HPDE6-E6E7 (cell line): Measurements from ENCODE around the gene SEC16A.

Experiments
- DNase-seq: peaks from one replicate; pipeline ENCODE4 v3.0.0; 2011; ENCODE audit warnings: missing footprints; ENCODE audit errors: extremely low spot score

SEC16A gene

DNA sequence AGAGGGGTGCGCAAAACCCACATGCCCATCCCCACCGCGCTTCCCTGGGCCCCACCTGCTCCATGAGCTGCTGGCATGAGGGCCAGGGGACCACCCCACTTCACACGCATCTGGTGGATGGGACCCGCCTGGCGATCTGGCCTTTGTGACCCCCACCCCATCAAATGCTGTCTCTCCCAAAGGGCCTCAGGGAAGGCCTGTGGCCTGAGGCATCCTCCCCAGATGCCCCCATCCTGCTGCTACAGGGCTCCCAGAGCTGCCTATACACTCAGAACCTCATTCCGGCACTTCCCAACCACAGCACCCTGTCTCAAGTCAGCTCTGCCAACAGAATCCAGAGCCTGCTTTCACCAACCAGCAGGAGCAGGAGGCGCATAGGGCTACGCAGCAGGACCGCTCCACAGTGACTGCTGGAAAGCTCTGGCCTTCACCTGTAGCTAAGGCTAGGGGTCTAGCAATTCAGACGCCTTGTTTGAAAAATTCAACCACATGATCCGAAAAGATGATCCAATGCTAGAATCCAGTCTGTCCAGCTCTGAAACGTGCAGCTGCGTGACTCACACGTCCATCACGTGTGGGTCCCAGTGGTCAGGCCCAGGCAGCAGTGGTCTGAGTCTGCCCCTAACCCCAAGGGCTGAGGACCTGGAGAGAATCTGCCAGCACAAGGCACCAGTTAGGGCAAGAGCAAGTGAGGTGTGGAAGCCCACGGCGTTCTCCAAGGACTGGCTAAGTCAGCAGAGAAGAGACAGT lies 81.5 kb downstream of the SEC16A start:
- peak; percentile 13 for DNase-seq

DNA sequence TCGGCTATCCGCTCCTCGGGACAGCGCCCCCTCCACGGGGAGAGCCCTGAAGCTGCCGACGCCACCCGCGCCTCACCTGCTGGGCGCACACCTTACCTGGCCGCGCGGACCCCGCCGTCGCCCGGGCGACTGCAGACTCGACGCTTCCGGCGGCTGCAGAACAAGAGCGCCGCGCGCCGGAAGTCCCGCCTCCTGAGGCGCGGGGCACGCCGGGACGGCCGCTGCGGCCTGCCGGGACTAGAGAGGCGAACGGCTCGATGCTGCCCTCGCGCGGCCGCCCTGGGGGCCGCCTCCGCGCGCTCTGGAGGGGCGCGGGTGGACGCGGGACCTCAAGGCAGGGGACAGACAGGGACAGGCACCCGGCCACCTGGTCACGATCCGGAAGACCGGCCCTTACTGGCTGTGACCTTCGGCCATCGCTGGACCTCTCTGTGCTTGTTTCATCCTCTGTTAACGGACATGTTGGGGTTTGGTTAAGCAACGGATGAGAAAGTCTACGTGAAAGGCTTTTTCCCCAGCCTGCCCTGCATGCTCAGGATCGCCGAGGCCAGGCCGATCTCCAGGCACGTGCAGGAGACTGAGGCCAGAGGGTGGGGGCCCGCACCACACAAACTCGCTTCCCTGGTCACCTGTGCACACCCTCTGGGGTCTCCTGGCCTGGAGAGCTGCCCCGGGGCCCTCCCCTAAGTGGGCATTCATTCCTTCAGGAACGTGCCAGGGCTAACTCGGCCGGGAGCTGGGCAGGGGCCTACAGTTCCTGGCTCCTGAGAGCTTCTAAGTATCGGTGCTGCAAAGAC lies 82.6 kb downstream of the SEC16A start, which contains the start of gene SNAPC4:
Gene SNAPC4, minus strand, starts transcription at position 133 of the 797 bp plus-strand sequence. CDS start 1,742 bp downstream, outside the sequence.
- peak; percentile 89 for DNase-seq

DNA sequence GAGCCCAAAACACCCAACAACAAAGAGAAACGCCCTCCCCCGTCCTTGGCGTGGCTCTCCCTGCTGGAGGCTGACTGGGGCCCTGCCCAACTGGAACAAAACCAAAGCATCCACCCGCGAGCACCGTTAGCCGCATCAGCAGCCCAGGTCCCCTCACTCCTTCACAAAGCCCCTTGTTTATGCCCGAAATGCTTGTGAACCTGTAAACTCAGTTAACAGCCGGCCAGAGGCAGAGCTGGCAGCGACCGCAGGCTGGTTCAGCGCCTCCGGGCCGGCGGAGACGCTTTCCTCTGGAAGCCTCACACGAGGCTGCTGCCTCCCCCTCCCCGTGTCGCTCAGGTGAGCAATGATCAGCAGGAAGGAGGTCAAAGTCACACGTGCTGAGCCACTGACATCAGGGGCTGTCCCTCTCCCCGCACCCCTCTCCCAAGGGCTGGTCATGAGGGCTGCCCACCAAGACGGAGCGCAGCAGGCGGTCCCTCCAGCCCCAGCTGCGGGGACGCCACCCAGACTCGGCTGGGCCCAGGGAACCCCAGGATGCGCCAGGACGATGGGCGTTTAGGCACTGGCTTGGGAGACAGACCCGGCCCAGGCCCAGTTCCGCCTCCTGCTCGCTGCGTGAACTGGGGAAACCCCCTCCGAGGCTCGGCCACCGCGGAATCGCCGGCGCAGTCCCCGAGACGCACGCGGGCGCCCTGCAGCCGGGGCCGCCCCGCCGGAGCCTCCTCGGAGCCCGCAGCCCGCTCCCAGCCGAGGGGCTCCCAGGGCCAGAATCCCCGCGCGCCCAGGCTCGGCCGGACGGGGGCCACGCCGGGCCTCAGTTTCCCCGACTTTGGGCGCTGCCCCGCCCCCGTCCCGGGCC lies 83.4 kb downstream of the SEC16A start:
- peak; percentile 29 for DNase-seq

DNA sequence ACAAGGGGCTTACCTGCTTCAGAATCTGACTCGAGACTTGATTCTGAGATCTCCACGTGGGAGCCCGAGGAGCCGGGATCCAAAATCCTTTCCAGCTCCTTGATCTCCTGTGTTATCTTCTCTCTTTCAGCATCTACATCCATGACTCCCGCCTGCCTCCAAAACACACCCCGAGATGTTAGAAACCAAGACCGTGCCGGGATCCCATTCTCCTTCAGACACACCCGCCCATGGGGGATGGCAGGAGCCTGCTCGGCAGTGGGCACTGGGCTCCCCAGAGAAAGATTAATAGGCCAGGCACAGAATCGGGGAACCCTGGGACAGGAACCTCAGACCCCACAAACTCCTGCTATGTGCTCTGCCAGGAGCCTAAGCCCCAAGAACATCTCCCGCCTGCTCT lies 84.6 kb downstream of the SEC16A start:
- DNase-seq = no peak

DNA sequence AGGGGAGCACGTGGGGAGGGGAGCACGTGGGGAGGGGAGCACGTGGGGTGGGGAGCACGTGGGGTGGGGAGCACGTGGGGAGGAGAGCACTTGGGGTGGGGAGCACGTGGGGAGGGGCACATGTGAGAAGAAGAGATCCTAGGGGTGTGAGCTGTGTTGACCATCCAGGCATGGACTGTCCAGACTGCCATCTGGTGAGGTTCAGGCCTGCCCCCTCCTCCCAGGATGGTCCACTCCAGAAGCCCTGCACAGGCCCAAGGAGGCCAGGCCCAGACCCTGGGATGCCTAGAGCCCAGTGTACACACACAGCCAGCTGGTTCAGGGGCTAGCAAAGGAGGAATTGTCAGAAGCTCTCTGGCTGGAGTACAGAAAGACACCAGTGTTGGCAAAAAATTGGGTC lies 85.2 kb downstream of the SEC16A start:
- no peak for DNase-seq

DNA sequence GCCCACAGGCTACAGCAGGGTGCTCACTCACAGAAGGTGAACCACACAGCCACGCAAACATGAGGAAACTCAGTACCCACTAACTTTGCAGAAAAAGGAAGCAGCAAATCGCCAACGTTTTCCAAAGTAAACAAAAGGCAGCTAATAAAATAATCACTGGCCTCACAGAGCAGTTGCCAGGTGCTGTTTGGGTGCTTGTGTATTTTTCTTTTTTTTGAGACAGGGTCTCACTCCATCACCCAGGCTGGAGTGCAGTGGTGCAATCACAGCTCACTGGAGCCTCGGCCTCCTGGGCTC lies 86.7 kb downstream of the SEC16A start:
- DNase-seq = no peak

DNA sequence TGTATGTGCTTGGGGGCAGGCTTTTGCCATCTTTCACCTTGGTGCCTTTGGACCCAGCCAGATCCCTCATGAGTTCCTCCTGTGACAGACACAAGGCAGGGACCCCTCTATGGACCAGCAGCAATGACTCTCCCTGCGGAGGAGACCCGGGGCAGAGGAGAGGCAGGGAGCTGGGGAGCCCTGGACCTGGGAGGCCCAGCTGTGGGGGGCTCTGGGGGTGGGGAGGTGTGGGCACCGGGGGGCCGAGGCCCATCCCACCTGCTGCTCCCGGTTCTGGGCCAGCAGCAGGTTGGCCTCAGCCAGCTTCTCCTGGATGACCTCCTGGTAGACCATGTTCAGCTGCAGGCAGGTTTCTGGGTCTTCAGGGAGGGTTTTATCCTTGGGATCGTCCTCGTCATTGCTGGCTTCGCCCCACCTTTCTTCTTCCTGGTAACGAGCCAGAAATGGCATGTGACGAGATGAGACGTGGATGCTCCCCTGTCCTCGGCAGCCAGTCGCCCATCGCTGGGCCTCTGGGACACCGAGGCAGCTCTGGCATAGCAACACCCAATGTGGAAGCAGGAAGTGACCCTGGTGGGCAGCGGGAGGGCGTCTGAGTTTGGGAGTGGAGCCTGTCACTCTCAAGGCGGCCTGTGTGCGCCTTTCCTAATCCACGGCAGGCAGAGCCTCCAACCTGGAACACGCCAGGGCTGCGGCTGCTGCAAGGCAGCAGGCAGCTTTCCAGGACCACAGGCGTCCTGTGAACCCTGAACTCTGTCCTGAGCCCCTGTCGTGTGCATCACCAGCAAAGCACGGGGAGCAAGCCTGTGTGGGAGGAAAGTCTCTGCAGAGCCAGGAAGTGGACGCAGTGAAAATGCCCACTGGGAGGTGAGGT lies 87.3 kb downstream of the SEC16A start:
- no peak for DNase-seq

DNA sequence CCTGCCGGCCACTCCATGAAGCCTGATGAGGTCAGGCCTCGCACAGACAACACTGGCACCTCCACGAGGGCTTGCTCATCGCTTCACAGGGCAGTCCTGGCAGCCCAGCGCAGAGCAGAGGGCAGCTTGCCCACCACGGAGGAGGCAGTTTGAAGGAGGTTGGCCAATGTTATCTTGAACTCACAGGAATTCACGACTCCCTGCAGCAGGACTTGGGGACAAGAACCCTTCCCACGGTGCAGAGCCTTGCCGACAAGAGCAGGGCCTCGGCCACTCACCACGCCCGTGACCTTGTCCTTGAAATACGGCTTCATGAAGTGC lies 87.9 kb downstream of the SEC16A start:
- no peak for DNase-seq

DNA sequence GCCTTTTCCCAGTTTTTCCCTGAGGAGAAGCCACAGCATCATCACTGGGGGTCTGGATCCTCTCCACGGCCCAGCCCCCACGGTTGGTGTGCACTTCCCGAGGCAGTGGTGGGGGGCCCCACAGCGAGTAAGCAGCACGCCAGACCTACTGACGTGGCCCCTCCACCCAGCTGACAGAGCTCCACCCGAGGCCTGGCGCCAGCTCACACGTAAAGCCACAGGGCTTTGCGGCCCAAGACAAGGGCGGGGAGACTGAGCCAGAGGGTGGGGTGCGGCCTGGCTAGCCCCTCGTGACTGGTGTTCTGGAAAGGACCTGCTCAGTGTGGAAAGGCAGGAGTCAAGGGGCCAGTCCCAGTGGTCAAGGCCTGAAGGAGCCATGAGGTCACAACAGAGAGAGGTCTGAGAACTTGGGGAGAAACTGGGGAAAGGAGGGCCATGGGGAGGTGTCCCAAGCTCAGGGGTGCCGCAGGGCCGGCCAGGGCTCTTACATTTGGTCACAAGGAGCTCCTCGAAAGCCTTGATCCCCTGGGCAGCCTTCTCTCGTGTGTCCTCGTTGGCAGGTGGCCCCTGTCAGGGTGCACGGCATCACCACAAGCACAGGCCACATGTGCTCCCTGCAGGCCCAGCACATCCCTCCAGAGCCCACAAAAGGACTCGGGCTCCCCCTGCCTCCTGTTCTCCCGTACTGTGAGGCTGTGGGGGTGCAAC lies 88.4 kb downstream of the SEC16A start:
- DNase-seq = no peak

DNA sequence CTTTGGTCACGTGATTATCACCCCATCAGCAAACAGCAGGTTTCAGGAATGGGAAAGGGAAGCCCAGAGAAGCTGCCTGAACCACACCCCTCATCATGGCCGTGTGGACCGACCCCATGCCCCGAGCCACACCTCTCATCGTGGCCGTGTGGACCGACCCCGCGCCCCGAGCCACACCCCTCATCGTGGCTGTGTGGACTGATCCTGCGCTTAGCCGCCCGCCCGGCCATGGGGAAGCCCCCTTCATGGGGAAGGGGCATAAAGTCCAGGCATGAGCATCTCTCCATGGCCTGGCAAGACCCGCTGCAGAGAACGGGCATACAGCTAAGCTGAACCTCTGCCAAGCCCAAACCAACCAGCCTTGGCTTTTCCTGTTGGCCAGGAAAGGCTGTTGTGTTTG lies 89.3 kb downstream of the SEC16A start:
- DNase-seq = no peak

DNA sequence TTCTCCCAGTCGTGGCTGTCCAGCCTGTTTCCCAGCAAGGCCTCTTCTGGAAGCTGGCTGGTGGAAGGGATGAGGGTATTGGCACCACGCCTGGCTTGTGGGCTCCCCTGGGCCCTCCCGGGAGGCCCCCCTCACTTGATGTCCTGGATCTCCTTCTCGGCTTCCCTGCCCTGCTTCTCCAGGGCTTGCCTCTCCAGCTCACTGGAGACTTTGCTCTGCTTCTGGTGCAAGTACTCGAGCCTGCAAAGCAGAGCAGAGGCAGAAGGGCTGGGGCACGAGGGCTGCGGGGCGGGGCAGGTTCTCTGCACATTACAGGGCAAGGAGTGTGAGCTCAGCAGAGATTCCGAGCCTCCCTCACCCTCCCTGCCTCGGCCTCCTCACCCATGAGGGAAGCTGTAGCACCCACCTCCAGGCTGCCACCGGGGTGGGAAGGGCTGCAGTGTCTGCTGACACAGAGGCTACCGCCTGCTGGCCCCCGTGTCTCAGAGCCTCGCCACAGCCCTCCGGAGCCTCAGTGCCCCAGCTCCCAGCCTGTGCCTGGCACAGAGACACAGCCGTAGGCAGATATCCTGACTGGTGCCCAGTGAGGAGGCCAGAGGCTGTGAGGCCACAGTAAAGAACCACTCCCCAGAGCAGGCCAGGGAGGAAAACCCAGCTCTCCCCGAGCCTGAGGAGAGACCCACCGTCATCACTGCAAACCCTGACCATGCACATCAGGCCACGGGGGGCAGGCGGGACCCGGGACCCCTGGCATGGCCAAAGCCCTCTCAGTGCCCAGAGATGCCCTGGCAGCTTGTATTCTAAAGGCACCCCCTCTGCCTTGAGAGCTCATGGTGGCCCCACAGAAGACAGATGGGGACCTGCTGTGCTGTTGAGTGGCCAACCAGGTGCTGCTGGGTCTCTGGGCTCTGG lies 90.0 kb downstream of the SEC16A start:
- no peak for DNase-seq

DNA sequence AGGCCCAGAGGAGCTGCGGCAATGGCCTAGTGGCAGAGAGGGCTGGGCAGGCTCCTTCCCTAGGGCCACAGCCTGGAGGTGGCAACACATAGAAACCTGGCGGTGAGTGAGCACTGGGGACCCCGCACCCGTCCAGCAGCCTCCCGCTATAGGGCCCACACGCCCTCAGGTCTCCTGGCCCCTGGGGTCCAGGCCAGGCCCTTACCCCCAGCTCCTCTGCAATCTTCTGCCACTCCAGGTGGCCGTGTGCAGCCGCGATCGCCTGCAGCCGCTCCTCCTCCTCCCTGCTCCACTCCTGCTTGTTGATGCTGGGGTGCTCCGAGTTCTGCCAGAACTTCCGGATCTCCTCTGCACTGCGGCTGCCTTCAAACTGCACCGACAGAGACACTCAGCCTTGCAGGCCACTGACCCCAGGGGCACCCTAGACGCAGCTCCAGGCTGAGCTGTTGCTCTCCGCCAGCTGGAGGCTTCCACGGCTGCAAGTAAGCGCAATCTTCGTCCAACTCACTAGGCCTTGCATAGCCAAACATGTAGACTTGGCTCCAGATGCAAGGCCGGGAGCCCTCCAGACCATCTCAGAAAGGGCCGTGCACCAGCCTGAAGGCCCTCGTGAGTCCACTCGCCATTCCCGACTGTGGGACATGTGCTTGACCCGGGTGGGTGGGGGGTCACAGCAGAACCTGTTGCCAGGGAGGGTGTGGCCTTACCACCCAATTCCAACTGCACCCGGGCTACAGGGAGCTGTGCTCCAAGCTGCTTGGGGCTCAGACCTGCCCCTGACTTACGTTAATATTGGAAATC lies 90.9 kb downstream of the SEC16A start:
- no peak for DNase-seq
